OCI-LY3 (cell line): ENCODE data around the gene STARD4.

Source experiments
- EZH2phosphoT487 ChIP-seq: fragments of 200-600 bp; shearing (Covaris generic); IDR thresholded peaks from 2 replicates; pipeline ENCODE4 v1.6.1; 2018; ENCODE audit warnings: antibody characterized with exemption, mixed run types, low read depth
- TF ChIP-seq, protein P1 (sequence below): fragments of 200-600, 300-600 bp; sonication (generic); IDR thresholded peaks from 2 replicates; pipeline ENCODE4 v1.5.1; 2014; ENCODE audit warnings: antibody characterized with exemption, low read length, low read depth

- TF ChIP-seq EZH2phosphoT487: no peak
- TF ChIP-seq, protein P1, sequence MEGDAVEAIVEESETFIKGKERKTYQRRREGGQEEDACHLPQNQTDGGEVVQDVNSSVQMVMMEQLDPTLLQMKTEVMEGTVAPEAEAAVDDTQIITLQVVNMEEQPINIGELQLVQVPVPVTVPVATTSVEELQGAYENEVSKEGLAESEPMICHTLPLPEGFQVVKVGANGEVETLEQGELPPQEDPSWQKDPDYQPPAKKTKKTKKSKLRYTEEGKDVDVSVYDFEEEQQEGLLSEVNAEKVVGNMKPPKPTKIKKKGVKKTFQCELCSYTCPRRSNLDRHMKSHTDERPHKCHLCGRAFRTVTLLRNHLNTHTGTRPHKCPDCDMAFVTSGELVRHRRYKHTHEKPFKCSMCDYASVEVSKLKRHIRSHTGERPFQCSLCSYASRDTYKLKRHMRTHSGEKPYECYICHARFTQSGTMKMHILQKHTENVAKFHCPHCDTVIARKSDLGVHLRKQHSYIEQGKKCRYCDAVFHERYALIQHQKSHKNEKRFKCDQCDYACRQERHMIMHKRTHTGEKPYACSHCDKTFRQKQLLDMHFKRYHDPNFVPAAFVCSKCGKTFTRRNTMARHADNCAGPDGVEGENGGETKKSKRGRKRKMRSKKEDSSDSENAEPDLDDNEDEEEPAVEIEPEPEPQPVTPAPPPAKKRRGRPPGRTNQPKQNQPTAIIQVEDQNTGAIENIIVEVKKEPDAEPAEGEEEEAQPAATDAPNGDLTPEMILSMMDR: no peak
These were observed 47.3 kb upstream of the STARD4 start for GRCh38 chr5:111559680-111560079.
